ENCODE results near the gene CBFA2T2.

DNA sequence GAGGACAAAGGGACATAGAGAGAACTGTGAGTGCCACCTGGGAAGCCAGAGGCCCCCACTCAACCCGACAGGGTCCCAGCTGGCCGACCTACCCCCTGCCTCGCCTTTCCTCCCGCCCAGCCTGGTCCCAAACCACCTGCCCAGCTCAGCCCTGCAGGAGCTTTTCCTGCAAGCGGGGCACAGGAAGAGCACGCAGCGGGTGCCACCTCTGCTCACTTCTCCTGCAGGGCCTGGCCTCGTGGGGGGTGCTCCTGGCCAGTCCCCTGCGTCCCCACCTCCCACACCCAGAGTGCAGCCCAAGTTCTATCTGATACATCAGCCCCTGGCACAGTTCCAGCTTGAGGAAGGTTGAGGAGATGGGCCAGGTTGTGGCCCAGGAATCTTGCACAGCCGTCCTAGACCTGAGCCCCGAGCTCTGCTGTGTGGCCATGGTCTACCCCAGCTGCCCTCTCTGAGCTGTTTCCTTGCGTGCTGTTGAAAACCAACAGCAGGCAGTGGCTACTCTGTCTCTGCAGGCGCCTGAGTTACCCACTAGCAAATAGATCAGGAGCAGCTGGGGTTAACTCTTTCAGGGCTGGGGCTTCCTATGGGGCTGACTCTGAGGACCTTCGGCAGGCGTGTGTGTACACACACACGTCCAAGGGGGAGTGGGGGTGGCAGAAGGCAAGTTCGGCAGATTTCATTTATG lies 182.7 kb downstream of the CBFA2T2 start:
- TF ChIP-seq POLR2A (IDR thresholded peaks at IDR 0.05; ENCODE audit: low read depth, low read length) (no peak), POLR2AphosphoS5 (IDR thresholded peaks at IDR 0.05; ENCODE audit: insufficient read depth, low read depth, low read length) (no peak), GATA2 (IDR thresholded peaks at IDR 0.05; ENCODE audit: insufficient read depth, insufficient read length, low read depth, low read length) (no peak)
- TF ChIP-seq, protein P1, sequence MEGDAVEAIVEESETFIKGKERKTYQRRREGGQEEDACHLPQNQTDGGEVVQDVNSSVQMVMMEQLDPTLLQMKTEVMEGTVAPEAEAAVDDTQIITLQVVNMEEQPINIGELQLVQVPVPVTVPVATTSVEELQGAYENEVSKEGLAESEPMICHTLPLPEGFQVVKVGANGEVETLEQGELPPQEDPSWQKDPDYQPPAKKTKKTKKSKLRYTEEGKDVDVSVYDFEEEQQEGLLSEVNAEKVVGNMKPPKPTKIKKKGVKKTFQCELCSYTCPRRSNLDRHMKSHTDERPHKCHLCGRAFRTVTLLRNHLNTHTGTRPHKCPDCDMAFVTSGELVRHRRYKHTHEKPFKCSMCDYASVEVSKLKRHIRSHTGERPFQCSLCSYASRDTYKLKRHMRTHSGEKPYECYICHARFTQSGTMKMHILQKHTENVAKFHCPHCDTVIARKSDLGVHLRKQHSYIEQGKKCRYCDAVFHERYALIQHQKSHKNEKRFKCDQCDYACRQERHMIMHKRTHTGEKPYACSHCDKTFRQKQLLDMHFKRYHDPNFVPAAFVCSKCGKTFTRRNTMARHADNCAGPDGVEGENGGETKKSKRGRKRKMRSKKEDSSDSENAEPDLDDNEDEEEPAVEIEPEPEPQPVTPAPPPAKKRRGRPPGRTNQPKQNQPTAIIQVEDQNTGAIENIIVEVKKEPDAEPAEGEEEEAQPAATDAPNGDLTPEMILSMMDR (IDR thresholded peaks at IDR 0.05; ENCODE audit: extremely low read depth in 1 of 2, insufficient read depth in 1 of 2, low read depth in 1 of 2, low read length in 2 of 2), result no peak
- TF ChIP-seq, protein P2, sequence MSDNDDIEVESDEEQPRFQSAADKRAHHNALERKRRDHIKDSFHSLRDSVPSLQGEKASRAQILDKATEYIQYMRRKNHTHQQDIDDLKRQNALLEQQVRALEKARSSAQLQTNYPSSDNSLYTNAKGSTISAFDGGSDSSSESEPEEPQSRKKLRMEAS (IDR thresholded peaks at IDR 0.05; ENCODE audit: insufficient read depth, insufficient read length), result no peak
